ENCODE data around the gene PSMA7.

PSMA7 gene

GRCh38 chr20:62138912-62139311, 4.3 kb downstream of the PSMA7 start:
- DNase-seq (ENCODE audit: extremely low read depth in 1 of 2, low read depth in 1 of 2): no peak

GRCh38 chr20:62138204-62138543, 5.0 kb downstream of the PSMA7 start:
- DNase-seq (ENCODE audit: extremely low read depth in 1 of 2, low read depth in 1 of 2): no peak

DNA sequence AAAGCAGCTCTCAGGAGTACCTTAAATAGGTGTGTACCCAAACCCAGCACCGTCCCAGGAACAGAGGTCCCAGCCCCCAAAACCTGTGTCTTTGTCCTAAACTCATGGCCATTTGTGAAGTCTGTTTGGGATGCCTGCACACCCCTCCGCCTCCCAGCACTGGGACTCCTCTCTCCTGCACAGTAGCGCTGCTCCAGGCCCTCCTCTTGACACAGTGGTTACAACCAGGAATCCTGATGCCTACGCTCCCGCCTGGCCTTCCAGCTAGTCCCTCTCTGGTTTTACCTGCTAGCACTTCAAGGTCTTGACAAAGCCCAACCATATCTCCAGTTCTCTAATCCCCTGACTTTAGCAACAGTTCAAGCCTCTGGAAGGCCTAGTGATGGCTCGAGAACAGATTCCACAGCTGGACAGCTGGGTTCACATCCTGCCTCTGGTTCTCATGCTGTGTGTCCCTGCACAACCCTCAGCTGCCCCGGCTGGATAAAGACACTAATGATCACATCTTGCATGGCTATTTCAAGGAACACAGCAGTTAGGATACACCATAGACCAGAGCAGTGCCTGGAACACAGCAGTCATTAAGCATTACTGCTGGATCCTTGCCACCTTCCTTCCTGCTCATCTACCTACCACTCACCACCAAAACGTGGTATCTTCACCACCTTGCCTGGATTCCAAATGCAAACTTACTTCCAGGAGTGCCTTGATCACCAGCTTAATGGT, 5.6 kb downstream of the PSMA7 start:
- no peak for DNase-seq (ENCODE audit: extremely low read depth in 1 of 2, low read depth in 1 of 2)

- no peak for DNase-seq (ENCODE audit: extremely low read depth in 1 of 2, low read depth in 1 of 2)
Observed at GRCh38 chr20:62137092-62137384, 6.2 kb downstream of the PSMA7 start.

- DNase-seq (ENCODE audit: extremely low read depth in 1 of 2, low read depth in 1 of 2): peak in 1 of 2 donors; percentile 59
Observed at GRCh38 chr20:62136283-62137091, 6.7 kb downstream of the PSMA7 start.

- DNase-seq (ENCODE audit: extremely low read depth in 1 of 2, low read depth in 1 of 2): no peak
Observed at GRCh38 chr20:62135573-62136266, 7.5 kb downstream of the PSMA7 start.

DNA sequence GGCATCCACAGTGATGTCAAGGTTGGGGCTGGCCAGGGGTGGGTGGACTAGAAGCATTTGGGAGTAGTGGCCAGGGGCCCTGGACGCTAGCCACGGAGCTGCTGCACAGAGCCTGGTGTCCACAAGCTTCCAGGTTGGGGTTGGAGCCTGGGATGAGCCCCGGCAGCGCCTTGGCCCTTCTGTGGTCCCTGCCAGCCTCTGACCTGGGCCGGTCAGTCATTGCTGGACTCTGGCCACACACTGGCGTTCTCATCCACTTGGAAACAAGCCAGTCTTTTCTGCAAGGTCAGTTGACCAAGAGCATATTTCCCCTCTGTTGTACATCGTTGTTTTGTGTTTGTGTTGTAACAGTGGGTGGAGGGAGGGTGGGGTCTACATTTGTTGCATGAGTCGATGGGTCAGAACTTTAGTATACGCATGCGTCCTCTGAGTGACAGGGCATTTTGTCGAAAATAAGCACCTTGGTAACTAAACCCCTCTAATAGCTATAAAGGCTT, 8.4 kb downstream of the PSMA7 start:
- DNase-seq (ENCODE audit: extremely low read depth in 1 of 2, low read depth in 1 of 2): no peak

- DNase-seq (ENCODE audit: extremely low read depth in 1 of 2, low read depth in 1 of 2): no peak
Observed at GRCh38 chr20:62133864-62134263, 9.3 kb downstream of the PSMA7 start.

GRCh38 chr20:62133051-62133845, 9.9 kb downstream of the PSMA7 start:
- no peak for DNase-seq (ENCODE audit: extremely low read depth in 1 of 2, low read depth in 1 of 2)

- DNase-seq (ENCODE audit: extremely low read depth in 1 of 2, low read depth in 1 of 2): no peak
Observed at GRCh38 chr20:62132421-62132820, 10.8 kb downstream of the PSMA7 start.

DNA sequence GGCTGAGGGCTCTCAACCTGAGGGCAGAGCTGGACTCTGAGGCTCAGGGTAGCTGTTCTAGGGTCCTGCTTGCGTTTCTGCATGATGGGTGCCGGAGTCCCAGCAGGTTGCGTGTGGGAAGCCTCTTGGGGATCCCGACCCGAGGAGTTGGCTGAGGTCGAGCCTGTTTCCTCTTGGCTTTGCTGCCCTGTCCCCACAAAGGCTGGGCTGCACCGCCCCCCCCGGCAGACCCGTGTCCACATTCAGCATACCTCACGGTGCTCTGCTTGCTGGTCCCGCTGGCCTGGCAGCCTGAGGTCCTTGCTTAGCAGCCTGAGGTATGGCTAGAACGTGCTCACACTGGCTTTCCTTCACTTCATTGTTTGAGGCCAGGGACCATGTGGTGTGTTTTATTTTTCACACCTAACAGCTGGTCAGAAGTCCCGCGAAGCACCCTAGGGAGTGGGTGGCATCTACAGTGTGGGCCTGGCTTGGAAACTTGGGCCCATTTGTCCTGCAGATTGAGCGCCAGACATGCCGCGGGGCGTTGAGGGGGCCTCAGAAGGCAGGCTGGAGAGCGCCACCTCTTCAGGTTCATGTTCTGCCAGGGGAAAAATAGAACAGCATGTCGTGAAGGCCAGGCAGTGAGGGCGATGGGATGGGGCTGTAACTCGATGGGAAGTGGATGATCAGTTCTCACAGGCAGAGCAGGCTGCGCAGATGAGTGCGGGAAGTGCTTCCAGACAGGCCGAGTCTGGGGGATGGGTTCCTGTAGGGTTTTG, 11.5 kb downstream of the PSMA7 start:
- DNase-seq (ENCODE audit: extremely low read depth in 1 of 2, low read depth in 1 of 2): no peak

GRCh38 chr20:62129731-62130531, 13.3 kb downstream of the PSMA7 start:
- no peak for DNase-seq (ENCODE audit: extremely low read depth in 1 of 2, low read depth in 1 of 2)

GRCh38 chr20:62128502-62128901, 14.7 kb downstream of the PSMA7 start:
- no peak for DNase-seq (ENCODE audit: extremely low read depth in 1 of 2, low read depth in 1 of 2)

- no peak for DNase-seq (ENCODE audit: extremely low read depth in 1 of 2, low read depth in 1 of 2)
Observed at GRCh38 chr20:62127799-62128198, 15.4 kb downstream of the PSMA7 start.

DNA sequence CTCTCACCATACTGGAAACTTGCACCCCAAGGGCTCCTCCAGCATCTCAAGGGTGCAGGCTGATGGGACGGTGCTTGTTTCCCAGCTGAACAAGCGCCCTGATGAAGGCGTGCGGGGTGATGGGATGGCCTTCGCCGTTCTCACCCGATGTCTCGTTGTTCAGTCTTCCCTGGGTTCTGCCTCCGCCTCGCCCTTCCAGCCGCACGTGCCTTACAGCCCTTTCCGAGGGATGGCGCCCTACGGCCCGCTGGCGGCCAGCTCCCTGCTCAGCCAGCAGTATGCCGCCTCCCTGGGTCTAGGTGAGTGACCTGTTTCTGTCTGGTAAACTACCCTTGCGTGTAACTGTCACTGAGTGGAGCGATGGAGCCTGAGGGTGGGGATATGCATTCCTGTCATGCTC, 17.1 kb downstream of the PSMA7 start:
- no peak for DNase-seq (ENCODE audit: extremely low read depth in 1 of 2, low read depth in 1 of 2)

DNA sequence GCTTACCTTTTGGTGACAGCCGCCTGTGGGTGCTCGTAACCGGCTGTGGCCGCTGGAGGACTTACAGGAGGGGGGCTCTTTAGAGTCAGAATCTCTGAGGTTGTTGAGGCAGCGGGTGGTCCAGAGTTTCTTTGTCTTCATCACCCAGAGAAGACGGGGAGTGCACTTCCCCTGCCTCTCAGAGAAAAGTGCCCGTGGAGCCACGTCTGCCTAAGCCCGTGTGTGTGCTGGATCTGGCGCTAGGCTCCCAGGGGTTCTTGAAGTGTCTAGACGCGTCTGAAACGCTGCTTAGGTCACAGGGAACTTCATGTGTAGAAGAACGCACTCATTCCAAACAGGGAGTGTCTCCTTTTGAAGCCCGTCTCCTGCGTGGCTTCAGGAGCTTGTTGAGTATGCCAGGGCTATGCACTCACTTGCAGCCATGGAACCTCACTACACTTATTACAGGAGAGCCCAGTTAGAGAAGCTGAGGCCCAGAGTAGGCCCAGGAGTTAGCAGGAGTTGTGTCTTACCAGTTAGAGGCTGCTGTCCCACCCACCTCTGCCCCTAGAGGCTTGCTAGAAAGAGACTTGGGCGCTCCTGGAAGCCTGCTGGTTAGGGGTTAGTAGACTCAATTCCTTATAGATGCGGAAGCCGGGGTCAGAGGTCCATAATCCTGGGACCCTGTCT, 19.6 kb downstream of the PSMA7 start:
- DNase-seq (ENCODE audit: extremely low read depth in 1 of 2, low read depth in 1 of 2): no peak

DNA sequence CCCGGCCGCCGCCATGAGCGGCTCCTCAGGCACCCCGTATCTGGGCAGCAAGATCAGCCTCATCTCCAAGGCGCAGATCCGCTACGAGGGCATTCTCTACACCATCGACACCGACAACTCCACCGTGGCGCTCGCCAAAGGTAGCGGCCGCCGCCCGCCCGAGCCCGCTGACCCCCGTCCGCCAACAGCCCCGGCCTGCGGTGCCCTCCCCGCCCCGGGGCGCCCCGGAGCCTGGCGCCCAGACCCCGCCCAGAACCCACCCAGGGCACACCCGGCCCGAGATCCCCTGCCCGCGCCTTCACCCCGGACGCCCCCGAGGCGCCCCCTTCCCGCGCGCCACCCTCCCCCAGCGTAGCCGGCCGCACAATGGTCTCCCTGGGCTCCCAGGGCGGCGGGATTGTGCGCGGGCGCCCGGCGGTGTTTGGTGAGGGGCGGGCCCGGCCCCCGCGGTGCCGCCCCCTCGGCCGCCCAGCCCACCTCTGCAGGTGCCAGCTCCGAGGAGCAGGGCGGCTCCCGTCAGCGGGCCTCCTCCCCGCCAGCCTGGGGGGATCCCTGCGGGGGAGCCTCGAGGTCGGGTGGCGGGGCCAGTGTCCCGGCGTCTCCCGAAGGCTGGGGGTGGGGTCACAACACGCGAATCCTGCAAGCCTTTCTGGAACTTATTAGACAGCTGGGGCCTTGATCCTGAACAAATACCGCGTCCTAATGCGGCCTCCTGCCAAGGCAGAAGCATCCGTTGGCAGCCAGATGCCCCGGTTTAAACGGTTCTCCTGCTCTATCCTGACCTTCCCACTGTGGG, 20.3 kb downstream of the PSMA7 start:
- DNase-seq (ENCODE audit: extremely low read depth in 1 of 2, low read depth in 1 of 2): peak in 1 of 2 donors; percentile 32

Data from activated CD8-positive, alpha-beta memory T cell treated with anti-CD3 and anti-CD28 coated beads for 1 hour (primary cell).